PC-3 (cell line): ENCODE results near the gene RHOBTB3. TPM values are rescaled to one million over a fixed set of nuclear protein-coding genes. Genes with fewer than 3 reads are reported as not detected.
"Not testable (repeated sequence)": the region's sequence is repeated elsewhere in the genome, so short reads cannot be mapped to it uniquely, and the experiment has no call there.

Source experiments
- ATAC-seq: fragments of 200-7000 bp; cut with Tn5 transposase; 2 replicates; pipeline ENCODE4 v1.9.1; 2020; ENCODE audit warnings: mild to moderate bottlenecking, moderate library complexity
- BruUV-seq: library from RNA; stranded (reverse); fragments of 400-500 nt; replicated peaks from 2 replicates; lab custom pipeline; 2021; lab: Mats Ljungman, UMichigan
- CTCF ChIA-PET: fragments of 300-600 bp; sonication (Branson Sonifier 250); formaldehyde crosslinking; loops from one replicate; lab custom pipeline; 2022; ENCODE audit warnings: antibody characterized with exemption; lab: Charles Lee
- POLR2A ChIA-PET: fragments of 300-600 bp; sonication (Branson Sonifier 250); formaldehyde crosslinking; loops from one replicate; lab custom pipeline; 2022; ENCODE audit warnings: antibody characterized with exemption; ENCODE audit not compliant: unreplicated experiment; lab: Charles Lee
- DNase-seq: peaks from one replicate; pipeline ENCODE4 v3.0.0-alpha.2; 2015
- H2AFZ ChIP-seq: fragments of 300-600 bp; sonication (generic); 2 replicates; pipeline ENCODE4 v1.6.0; 2016; ENCODE audit warnings: antibody characterized with exemption, low read length
- H3F3A ChIP-seq: fragments of 300-600 bp; sonication (generic); one replicate; pipeline ENCODE4 v1.6.0; 2017; ENCODE audit warnings: antibody characterized with exemption, low read length, control low read depth, mild to moderate bottlenecking; ENCODE audit not compliant: unreplicated experiment
- H3K27ac ChIP-seq: fragments of 300-600 bp; sonication (generic); 2 replicates; pipeline ENCODE4 v1.5.1; 2016; ENCODE audit warnings: mild to moderate bottlenecking, low read length
- H3K27me3 ChIP-seq: fragments of 300-600 bp; sonication (generic); 2 replicates; pipeline ENCODE4 v1.6.1; 2016; ENCODE audit warnings: low read length, mixed read lengths
- H3K36me3 ChIP-seq: fragments of 300-600 bp; sonication (generic); 2 replicates; pipeline ENCODE4 v1.6.1; 2016; ENCODE audit warnings: low read depth, mixed run types, low read length, mixed read lengths
- H3K4me1 ChIP-seq: fragments of 300-600 bp; sonication (generic); 2 replicates; pipeline ENCODE4 v1.5.1; 2016; ENCODE audit warnings: low read length; ENCODE audit not compliant: insufficient read depth
- H3K4me2 ChIP-seq: fragments of 300-600 bp; sonication (generic); 2 replicates; pipeline ENCODE4 v1.6.0; 2016; ENCODE audit warnings: low read length
- H3K4me3 ChIP-seq: fragments of 300-600 bp; sonication (generic); 2 replicates; pipeline ENCODE4 v1.5.1; 2016; ENCODE audit warnings: mild to moderate bottlenecking, low read length, mixed read lengths
- H3K79me2 ChIP-seq: fragments of 300-600 bp; sonication (generic); 2 replicates; pipeline ENCODE4 v1.6.1; 2017; ENCODE audit warnings: low read length, mixed read lengths
- H3K9ac ChIP-seq: fragments of 300-600 bp; sonication (generic); 2 replicates; pipeline ENCODE4 v1.6.0; 2016; ENCODE audit warnings: mild to moderate bottlenecking, low read length
- H3K9me2 ChIP-seq: fragments of 300-600 bp; sonication (generic); replicated peaks from 2 replicates; pipeline ENCODE4 v1.6.1; 2016; ENCODE audit warnings: mixed run types, low read length, mixed read lengths
- H3K9me3 ChIP-seq: fragments of 300-600 bp; sonication (generic); 2 replicates; pipeline ENCODE4 v1.6.1; 2016; ENCODE audit warnings: low read length, mixed read lengths
- H4K20me1 ChIP-seq: fragments of 300-600 bp; sonication (generic); 2 replicates; pipeline ENCODE4 v1.6.1; 2016; ENCODE audit warnings: low read length, mixed read lengths
- EZH2 ChIP-seq: fragments of 300-600 bp; sonication (generic); IDR thresholded peaks from one replicate; pipeline ENCODE4 v1.6.1; 2017; ENCODE audit warnings: antibody characterized with exemption, mild to moderate bottlenecking, low read length; ENCODE audit not compliant: unreplicated experiment
- EZH2phosphoT487 ChIP-seq: fragments of 300-600 bp; sonication (generic); IDR thresholded peaks from 2 replicates; pipeline ENCODE4 v1.6.1; 2018; ENCODE audit warnings: mild to moderate bottlenecking, antibody characterized with exemption, low read length, borderline replicate concordance
- intact Hi-C: fragments of 100-400 bp; cut with micrococcal nuclease; formaldehyde crosslinking; loops from 2 replicates; pipeline ENCODE4 v1.9.0; 2023
- total RNA-seq: library from RNA; depleted of rRNA; stranded (reverse); fragments of >200 nt; gene quantifications from 2 replicates; pipeline ENCODE4 v1.2.3, GENCODE V29; 2014
- TF ChIP-seq, protein P1 (sequence below): fragments of 300-600 bp; sonication (generic); conservative IDR thresholded peaks from 2 replicates; pipeline ENCODE4 v1.5.1; 2017; ENCODE audit warnings: antibody characterized with exemption, low read depth, mild to moderate bottlenecking, low read length

The RHOBTB3 gene
- total RNA-seq, 1 experiment from 2014 or later: 16.3 TPM

DNA sequence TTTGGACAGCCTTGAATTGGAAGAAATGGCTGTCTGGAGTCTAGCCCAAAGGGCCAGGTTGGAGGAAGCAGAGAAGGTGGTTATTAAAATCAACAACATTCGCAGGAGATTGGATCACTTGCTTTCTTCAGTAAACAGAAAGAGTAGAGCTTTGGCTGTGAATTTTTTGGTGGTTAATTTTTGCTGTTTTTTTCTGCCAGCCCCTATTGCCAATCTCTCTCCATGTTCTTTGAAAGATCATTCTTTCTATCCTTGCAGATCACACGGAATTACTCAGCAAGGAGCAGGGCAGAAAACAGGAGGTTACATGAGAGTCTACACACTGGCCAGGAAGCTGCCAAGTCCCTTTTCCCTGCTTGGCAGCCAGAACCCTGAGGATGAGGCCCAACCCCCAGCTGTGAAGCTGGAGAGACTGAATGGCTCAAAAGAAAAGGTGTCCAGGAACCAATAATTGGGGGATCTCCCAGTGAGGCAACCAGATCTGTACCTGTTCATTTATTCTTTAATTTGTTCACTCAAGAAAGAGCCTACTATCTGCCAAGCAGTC lies 78.4 kb downstream of the RHOBTB3 start:
- no TSS peak for BruUV-seq
- intact Hi-C loops: no loop called here
- Histone ChIP-seq H2AFZ (no peak overlapping the region), H3K36me3 (no peaks in the 10 kb centered on the region), H3K9ac (no peak overlapping the region), H4K20me1 (no peaks in the 10 kb centered on the region), H3K4me2 (peak overlapping the region; percentile 42), H3K4me1 (peaks cover 21% of the 10 kb centered on the region), H3F3A (no peaks in the 10 kb centered on the region), H3K9me3 (no peaks in the 10 kb centered on the region), H3K27me3 (no peaks in the 10 kb centered on the region), H3K27ac (peak overlapping the region; percentile 7; the same call in 1 of the 2 replicates), H3K9me2 (no peaks in the 10 kb centered on the region), H3K4me3 (no peak overlapping the region), H3K79me2 (no peaks in the 10 kb centered on the region)
- ChIA-PET CTCF (no interaction called here), POLR2A (interaction anchor here (0.6 to 1.4 kb wide), 2 partner anchors 13 to 252 kb away, joined by 3 to 5 read pairs; partner anchors contain the start of gene GLRX)
- TF ChIP-seq, protein P1, sequence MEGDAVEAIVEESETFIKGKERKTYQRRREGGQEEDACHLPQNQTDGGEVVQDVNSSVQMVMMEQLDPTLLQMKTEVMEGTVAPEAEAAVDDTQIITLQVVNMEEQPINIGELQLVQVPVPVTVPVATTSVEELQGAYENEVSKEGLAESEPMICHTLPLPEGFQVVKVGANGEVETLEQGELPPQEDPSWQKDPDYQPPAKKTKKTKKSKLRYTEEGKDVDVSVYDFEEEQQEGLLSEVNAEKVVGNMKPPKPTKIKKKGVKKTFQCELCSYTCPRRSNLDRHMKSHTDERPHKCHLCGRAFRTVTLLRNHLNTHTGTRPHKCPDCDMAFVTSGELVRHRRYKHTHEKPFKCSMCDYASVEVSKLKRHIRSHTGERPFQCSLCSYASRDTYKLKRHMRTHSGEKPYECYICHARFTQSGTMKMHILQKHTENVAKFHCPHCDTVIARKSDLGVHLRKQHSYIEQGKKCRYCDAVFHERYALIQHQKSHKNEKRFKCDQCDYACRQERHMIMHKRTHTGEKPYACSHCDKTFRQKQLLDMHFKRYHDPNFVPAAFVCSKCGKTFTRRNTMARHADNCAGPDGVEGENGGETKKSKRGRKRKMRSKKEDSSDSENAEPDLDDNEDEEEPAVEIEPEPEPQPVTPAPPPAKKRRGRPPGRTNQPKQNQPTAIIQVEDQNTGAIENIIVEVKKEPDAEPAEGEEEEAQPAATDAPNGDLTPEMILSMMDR: no peak
- TF ChIP-seq EZH2 (no peak), EZH2phosphoT487 (no peak)
- ATAC-seq (peak; percentile 69), DNase-seq (peak; percentile 43)

- CTCF ChIA-PET: no interaction called here
- peaks cover 21% of the 10 kb centered on the region for H3K4me1 ChIP-seq
- H3K4me2 ChIP-seq: peak overlapping the region; percentile 42
These were observed 79.4 kb downstream of the RHOBTB3 start for GRCh38 chr5:95810305-95811125.

DNA sequence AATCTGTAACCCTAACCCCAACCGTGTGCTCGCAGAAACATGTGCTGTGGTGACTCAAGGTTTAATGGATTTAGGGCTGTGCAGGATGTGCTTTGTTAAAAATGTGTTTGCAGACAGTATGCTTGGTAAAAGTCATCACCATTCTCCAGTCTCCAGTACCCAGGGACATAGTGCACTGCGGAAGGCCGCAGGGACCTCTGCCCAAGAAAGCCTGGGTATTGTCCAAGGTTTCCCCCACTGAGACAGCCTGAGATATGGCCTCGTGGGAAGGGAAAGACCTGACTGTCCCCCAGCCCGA lies 79.9 kb downstream of the RHOBTB3 start:
- POLR2A ChIA-PET: interaction anchor here (0.6 kb wide), 1 partner anchor 238 kb away, joined by 3 read pairs; no protein-coding TSS in a partner anchor
- BruUV-seq, H3K4me3 ChIP-seq, H4K20me1 ChIP-seq, H3K9me2 ChIP-seq, H3K9ac ChIP-seq, H3F3A ChIP-seq, H3K9me3 ChIP-seq, intact Hi-C loops, H3K79me2 ChIP-seq, H3K36me3 ChIP-seq, CTCF ChIA-PET, H3K27me3 ChIP-seq: not testable (repeated sequence)
- ATAC-seq (peak; percentile 48), DNase-seq (peak; percentile 39)
- peak overlapping the region; percentile 32; the same call in 1 of the 2 replicates for H2AFZ ChIP-seq
- peak overlapping the region; percentile 42; the same call in 1 of the 2 replicates for H3K4me2 ChIP-seq
- H3K27ac ChIP-seq: peak overlapping the region; percentile 64
- peaks cover 21% of the 10 kb centered on the region for H3K4me1 ChIP-seq

More at GRCh38 chr5:95810305-95811125, 79.4 kb downstream of the RHOBTB3 start:
- Histone ChIP-seq H3F3A (no peaks in the 10 kb centered on the region), H3K36me3 (no peaks in the 10 kb centered on the region; the same call in 1 of the 2 replicates), H3K4me3 (no peak overlapping the region), H4K20me1 (no peaks in the 10 kb centered on the region), H3K79me2 (no peaks in the 10 kb centered on the region), H3K9ac (peak overlapping the region; percentile 32; the same call in 1 of the 2 replicates), H3K9me3 (no peaks in the 10 kb centered on the region), H3K9me2 (no peaks in the 10 kb centered on the region), H2AFZ (peak overlapping the region; percentile 32; the same call in 1 of the 2 replicates), H3K27me3 (no peaks in the 10 kb centered on the region), H3K27ac (peak overlapping the region; percentile 64)
- peak; percentile 72 for ATAC-seq
- no peak for TF ChIP-seq EZH2
- TF ChIP-seq EZH2phosphoT487: no peak
- TF ChIP-seq, protein P1: no peak
- TSS peak; percentile 1 for BruUV-seq
- DNase-seq: peak; percentile 26
- intact Hi-C loops: no loop called here
- POLR2A ChIA-PET: interaction anchor here (0.6 to 1.4 kb wide), 2 partner anchors 12 to 239 kb away, joined by 3 to 5 read pairs; partner anchors contain the start of gene GLRX

DNA sequence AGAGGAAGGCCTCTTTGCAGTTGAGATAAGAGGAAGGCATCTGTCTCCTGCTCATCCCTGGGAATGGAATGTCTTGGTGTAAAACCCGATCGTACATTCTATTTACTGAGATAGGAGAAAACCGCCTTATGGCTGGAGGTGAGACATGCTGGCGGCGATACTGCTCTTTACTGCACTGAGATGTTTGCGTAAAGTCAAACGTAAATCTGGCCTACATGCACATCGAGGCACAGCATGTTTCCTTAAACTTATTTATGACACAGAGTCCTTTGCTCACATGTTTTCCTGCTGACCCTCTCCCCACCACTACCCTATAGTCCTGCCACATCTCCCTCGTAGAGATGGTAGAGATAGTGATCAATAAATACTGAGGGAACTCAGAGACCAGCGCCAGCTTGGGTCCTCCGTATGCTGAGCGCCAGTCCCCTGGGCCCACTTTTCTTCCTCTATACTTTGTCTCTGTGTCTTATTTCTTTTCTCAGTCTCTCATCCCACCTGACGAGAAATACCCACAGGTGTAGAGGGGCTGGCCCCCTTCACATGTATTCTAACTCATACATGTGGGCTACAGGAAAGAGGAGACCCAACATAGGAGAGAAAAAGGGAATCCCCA lies 80.4 kb downstream of the RHOBTB3 start:
- H2AFZ ChIP-seq, DNase-seq, H3F3A ChIP-seq, BruUV-seq, CTCF ChIA-PET, H3K36me3 ChIP-seq, H3K79me2 ChIP-seq, H3K9me2 ChIP-seq, H3K9ac ChIP-seq, intact Hi-C loops, H3K4me2 ChIP-seq, H3K27ac ChIP-seq, H3K9me3 ChIP-seq, H4K20me1 ChIP-seq, H3K4me3 ChIP-seq, H3K27me3 ChIP-seq, ATAC-seq: not testable (repeated sequence)
- POLR2A ChIA-PET: interaction anchor here (0.6 kb wide), 1 partner anchor 238 kb away, joined by 3 read pairs; no protein-coding TSS in a partner anchor
- H3K4me1 ChIP-seq: peaks cover 22% of the 10 kb centered on the region
